Mesothelial cell of epicardium (in vitro differentiated cells): ENCODE measurements around the gene UNC79. TPM values are rescaled to one million over a fixed set of nuclear protein-coding genes. Genes with fewer than 3 reads are reported as not detected.

Experiments used
- DNase-seq, 2 experiments: peaks; one replicate each; pipeline ENCODE4 v3.0.0; 2021; ENCODE audit warnings: low spot score in 2 of 2; ENCODE audit not compliant: unreplicated experiment in 2 of 2
- H3K27ac Mint-ChIP-seq: 2 replicates; pipeline ENCODE4 v1.8.0; 2021; ENCODE audit warnings: mixed read lengths
- H3K27me3 Mint-ChIP-seq: 2 replicates; pipeline ENCODE4 v1.8.0; 2021; ENCODE audit warnings: low read depth, mixed read lengths
- H3K36me3 Mint-ChIP-seq: 2 replicates; pipeline ENCODE4 v1.8.0; 2021; ENCODE audit warnings: mixed read lengths
- H3K4me1 Mint-ChIP-seq: 2 replicates; pipeline ENCODE4 v1.8.0; 2021; ENCODE audit warnings: mixed read lengths
- H3K4me3 Mint-ChIP-seq: 2 replicates; pipeline ENCODE4 v1.8.0; 2021; ENCODE audit warnings: mild to moderate bottlenecking, moderate library complexity, mixed read lengths
- H3K9me3 Mint-ChIP-seq: 2 replicates; pipeline ENCODE4 v1.8.0; 2021; ENCODE audit warnings: mixed read lengths
- CTCF ChIP-seq: fragments of 200-600 bp; sonication (generic); IDR thresholded peaks from one replicate; pipeline ENCODE4 v1.5.0; 2021; ENCODE audit warnings: antibody characterized with exemption; ENCODE audit not compliant: unreplicated experiment
- total RNA-seq: library from RNA; stranded (reverse); gene quantifications from 3 replicates; pipeline ENCODE4 v1.2.1, GENCODE V29; 2021

Gene UNC79
- total RNA-seq, 1 donor from 2014 or later, result 0.92 TPM

GRCh38 chr14:93753647-93754046 is 322.9 kb downstream of the UNC79 start:
- H3K27me3 Mint-ChIP-seq, result no peaks in the 10 kb centered on the region
- TF ChIP-seq CTCF, result no peak
- no peak overlapping the region for H3K4me3 Mint-ChIP-seq
- no peaks in the 10 kb centered on the region for H3K9me3 Mint-ChIP-seq
- peaks cover 11% of the 10 kb centered on the region for H3K4me1 Mint-ChIP-seq
- no peak for DNase-seq
- H3K36me3 Mint-ChIP-seq, result no peaks in the 10 kb centered on the region
- H3K27ac Mint-ChIP-seq, result no peak overlapping the region

- Mint-ChIP-seq H3K4me3 (no peak overlapping the region), H3K27ac (no peak overlapping the region), H3K27me3 (no peaks in the 10 kb centered on the region), H3K9me3 (no peaks in the 10 kb centered on the region), H3K36me3 (no peaks in the 10 kb centered on the region), H3K4me1 (peaks cover 18% of the 10 kb centered on the region)
- no peak for TF ChIP-seq CTCF
- DNase-seq, result no peak
Measured at GRCh38 chr14:93757206-93757605, 326.5 kb downstream of the UNC79 start.

Other genes with a start within 250 kb of the UNC79 start
- gene MOAP1, start 246.0 kb upstream of the UNC79 start, total RNA-seq, result 25.2 to 26.6 TPM (median 26.1 TPM) in 3 replicates
- 13.7 to 17.4 TPM (median 14.7 TPM) in 3 replicates for gene LYSET, start 245.6 kb upstream of the UNC79 start, total RNA-seq
- 5.0 to 5.6 TPM (median 5.3 TPM) in 3 replicates for gene GON7, start 223.9 kb upstream of the UNC79 start, total RNA-seq
- gene UBR7, start 223.7 kb upstream of the UNC79 start, total RNA-seq, result 13.1 to 13.9 TPM (median 13.8 TPM) in 3 replicates
- 52.1 to 58.4 TPM (median 52.3 TPM) in 3 replicates for gene BTBD7, start 97.9 kb upstream of the UNC79 start, total RNA-seq
- 0.73 to 1.2 TPM in 2 of 3 replicates, not detected in the other for gene COX8C, start 83.8 kb upstream of the UNC79 start, total RNA-seq